ENCODE data around the gene MED12L. TPM values are rescaled to one million over a fixed set of nuclear protein-coding genes. Genes with fewer than 3 reads are reported as not detected.

Gene MED12L
- total RNA-seq, 4 donors from 2014 or later, result 0.08 to 1.5 (median 0.19) TPM

DNA sequence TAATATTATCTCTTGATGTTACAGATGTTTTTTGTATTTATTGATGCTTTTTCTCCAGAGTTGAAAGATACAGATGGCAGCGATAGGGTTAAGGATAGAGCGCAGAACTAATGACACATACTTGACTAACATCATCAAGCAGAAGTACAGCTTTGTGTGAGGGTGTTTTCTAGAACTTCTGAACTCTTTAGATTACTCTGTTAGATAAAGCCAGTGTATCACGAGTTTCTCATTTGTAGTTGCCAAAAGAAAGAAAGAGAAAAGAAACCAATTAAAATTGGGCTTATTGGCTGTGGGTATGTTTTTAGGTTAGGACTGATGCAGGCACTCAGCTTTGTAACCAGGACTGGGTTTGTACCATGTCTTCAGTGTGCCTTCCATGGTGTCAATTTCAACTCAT, 124.2 kb downstream of the MED12L start:
- no peaks in the 10 kb centered on the region for H3K4me1 ChIP-seq
- no peak overlapping the region for H3K4me3 ChIP-seq
- TF ChIP-seq, protein P1, sequence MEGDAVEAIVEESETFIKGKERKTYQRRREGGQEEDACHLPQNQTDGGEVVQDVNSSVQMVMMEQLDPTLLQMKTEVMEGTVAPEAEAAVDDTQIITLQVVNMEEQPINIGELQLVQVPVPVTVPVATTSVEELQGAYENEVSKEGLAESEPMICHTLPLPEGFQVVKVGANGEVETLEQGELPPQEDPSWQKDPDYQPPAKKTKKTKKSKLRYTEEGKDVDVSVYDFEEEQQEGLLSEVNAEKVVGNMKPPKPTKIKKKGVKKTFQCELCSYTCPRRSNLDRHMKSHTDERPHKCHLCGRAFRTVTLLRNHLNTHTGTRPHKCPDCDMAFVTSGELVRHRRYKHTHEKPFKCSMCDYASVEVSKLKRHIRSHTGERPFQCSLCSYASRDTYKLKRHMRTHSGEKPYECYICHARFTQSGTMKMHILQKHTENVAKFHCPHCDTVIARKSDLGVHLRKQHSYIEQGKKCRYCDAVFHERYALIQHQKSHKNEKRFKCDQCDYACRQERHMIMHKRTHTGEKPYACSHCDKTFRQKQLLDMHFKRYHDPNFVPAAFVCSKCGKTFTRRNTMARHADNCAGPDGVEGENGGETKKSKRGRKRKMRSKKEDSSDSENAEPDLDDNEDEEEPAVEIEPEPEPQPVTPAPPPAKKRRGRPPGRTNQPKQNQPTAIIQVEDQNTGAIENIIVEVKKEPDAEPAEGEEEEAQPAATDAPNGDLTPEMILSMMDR (IDR thresholded peaks at IDR 0.05), result no peak
- TF ChIP-seq POLR2A (IDR thresholded peaks at IDR 0.05), result no peak
- WGBS, 2 donors, result 74 to 80% methylated on average over 3 of the region's 3 CpGs
- DNase-seq, result no peak
- intact Hi-C loops (cut with DNase I), result no loop called here
- H3K9me3 ChIP-seq, result no peaks in the 10 kb centered on the region
- H3K27me3 ChIP-seq, result no peaks in the 10 kb centered on the region
- H3K36me3 ChIP-seq, result no peaks in the 10 kb centered on the region
- H3K27ac ChIP-seq, result no peak overlapping the region

DNA sequence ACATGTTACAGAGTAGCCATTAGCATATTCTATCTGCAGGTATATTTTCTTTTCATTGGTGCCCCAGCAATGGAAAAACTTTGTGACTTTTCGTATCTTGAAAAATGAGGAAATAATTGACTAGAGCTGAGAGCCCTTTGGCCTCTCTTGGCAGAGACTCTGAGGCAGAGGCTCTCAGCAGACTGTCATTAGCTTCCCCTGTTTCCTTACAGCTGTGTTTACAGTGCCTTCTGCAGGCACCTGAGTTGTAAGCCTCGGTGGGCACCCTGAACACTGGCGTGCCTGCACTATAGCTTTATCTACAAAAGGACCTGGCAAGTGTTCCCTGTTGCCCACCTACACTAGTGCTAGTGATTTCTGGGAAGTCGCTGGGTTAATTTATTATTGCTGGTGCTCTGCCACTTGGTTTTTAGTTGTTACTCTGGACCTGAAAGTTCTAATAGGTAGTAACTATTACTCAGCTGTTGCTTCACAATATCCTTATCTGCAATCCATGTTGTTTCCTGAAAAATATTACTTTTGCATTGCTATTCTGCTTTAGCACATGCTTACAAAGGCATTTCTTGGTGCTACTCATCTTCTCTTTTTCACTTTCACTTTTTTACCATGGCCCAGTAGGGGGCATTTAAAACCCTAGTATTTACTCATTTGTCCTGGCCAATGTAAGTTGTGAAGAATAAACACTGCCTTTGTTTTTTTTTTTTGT, 125.4 kb downstream of the MED12L start:
- no peak overlapping the region for H3K4me3 ChIP-seq
- no peaks in the 10 kb centered on the region for H3K27me3 ChIP-seq
- TF ChIP-seq POLR2A (IDR thresholded peaks at IDR 0.05), result no peak
- TF ChIP-seq, protein P1 (IDR thresholded peaks at IDR 0.05), result no peak
- no peaks in the 10 kb centered on the region for H3K9me3 ChIP-seq
- H3K4me1 ChIP-seq, result no peaks in the 10 kb centered on the region
- intact Hi-C loops (cut with DNase I), result no loop called here
- H3K27ac ChIP-seq, result no peak overlapping the region
- DNase-seq, result no peak
- WGBS, 2 donors, result 60 to 74% methylated on average over 4 of the region's 4 CpGs
- H3K36me3 ChIP-seq, result no peaks in the 10 kb centered on the region

DNA sequence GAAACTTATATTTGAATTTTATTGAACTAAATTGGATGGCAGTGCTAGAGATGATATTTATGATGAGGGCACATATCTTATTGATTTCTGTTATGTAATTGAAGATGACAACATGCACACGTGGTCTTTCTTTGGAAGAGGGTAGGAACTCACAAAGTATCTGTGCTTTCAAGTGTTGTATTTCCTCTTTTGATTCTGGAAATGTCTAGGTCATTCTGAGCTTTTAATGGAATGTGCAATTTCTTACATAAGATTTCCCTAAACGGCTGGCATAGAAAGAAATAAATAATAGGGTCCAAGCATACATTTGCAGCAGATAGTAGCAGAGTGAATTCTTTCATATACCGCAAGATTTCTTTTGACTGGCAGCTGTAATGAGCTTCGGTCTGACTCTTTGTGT, 127.7 kb downstream of the MED12L start:
- Histone ChIP-seq H3K36me3 (no peaks in the 10 kb centered on the region), H3K4me1 (no peaks in the 10 kb centered on the region), H3K27ac (no peak overlapping the region), H3K27me3 (peaks cover 0 to 3% (median 0%) of the 10 kb centered on the region in 4 donors), H3K4me3 (no peak overlapping the region), H3K9me3 (no peaks in the 10 kb centered on the region)
- DNase-seq, result no peak
- intact Hi-C loops (cut with DNase I), result no loop called here
- no peak for TF ChIP-seq POLR2A (IDR thresholded peaks at IDR 0.05)
- TF ChIP-seq, protein P1 (IDR thresholded peaks at IDR 0.05), result no peak
- 67 to 75% methylated on average over 4 of the region's 4 CpGs for WGBS, 2 donors

DNA sequence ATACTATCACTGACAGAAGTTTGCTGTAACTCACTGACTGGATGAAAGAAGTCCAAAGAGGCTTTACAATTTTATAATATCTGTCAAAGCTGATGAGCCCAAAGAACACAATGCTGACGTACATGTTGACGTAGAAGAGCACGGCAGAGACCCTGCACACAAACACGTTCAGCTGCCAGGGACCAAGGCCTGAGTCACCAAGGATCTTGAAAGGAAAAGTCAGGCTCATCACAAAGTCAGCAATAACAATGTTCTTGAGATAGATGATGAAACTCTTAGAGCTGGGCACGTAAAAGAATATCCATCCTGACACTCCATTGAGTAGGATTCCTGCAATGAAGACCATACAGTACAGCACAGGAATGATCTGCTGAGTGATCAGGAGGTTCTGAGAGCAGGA, 128.4 kb downstream of the MED12L start:
- intact Hi-C loops (cut with DNase I), result no loop called here
- DNase-seq, result no peak
- Histone ChIP-seq H3K9me3 (no peaks in the 10 kb centered on the region), H3K4me1 (peaks cover 0 to 1% (median 0%) of the 10 kb centered on the region in 3 donors), H3K4me3 (no peak overlapping the region), H3K27me3 (peaks cover 0 to 3% (median 0%) of the 10 kb centered on the region in 4 donors), H3K27ac (peak overlapping the region in 1 of 4 donors; percentile 52), H3K36me3 (no peaks in the 10 kb centered on the region)
- TF ChIP-seq POLR2A (IDR thresholded peaks at IDR 0.05), result no peak
- TF ChIP-seq, protein P1 (IDR thresholded peaks at IDR 0.05), result no peak
- WGBS, 2 donors, result 71 to 83% methylated on average over 5 of the region's 5 CpGs

DNA sequence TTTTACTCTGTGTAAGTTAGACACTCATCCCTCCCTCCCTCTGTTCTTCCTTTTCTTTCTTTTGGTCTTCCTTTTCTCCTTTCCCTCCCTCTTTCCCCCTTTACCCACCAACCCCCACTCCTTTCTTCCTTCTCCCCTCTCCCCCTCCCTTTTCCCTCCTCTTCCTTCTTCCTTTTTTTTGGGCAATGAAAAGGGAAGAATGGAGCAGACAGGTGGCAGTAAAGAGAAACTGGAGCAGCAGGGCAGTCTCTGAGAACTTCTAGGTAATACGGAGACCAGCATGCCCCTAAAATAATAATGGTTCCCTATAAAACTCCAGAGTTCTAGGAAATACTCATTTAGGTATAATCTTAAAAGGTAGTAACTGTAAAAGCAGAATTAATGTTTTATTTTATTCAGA, 129.0 kb downstream of the MED12L start:
- Histone ChIP-seq H3K4me1 (peaks cover 0 to 7% (median 0%) of the 10 kb centered on the region in 3 donors), H3K27me3 (peaks cover 0 to 3% (median 0%) of the 10 kb centered on the region in 4 donors), H3K9me3 (no peaks in the 10 kb centered on the region), H3K27ac (peak overlapping the region in 1 of 4 donors; percentile 52), H3K4me3 (no peak overlapping the region), H3K36me3 (no peaks in the 10 kb centered on the region)
- 73 to 94% methylated on average over 1 of the region's 1 CpG for WGBS, 2 donors
- TF ChIP-seq POLR2A (IDR thresholded peaks at IDR 0.05), result no peak
- TF ChIP-seq, protein P1 (IDR thresholded peaks at IDR 0.05), result no peak
- intact Hi-C loops (cut with DNase I), result no loop called here
- no peak for DNase-seq

All from esophagus squamous epithelium (tissue), 5 donors.